ENCODE measurements around the gene NEU4. TPM values are rescaled to one million over a fixed set of nuclear protein-coding genes. Genes with fewer than 3 reads are reported as not detected.
A peak's percentile ranks its signal among the peaks of the same experiment; 100 is the strongest.

Gene NEU4
- total RNA-seq, 1 donor from 2014 or later, result 0.49 TPM

DNA sequence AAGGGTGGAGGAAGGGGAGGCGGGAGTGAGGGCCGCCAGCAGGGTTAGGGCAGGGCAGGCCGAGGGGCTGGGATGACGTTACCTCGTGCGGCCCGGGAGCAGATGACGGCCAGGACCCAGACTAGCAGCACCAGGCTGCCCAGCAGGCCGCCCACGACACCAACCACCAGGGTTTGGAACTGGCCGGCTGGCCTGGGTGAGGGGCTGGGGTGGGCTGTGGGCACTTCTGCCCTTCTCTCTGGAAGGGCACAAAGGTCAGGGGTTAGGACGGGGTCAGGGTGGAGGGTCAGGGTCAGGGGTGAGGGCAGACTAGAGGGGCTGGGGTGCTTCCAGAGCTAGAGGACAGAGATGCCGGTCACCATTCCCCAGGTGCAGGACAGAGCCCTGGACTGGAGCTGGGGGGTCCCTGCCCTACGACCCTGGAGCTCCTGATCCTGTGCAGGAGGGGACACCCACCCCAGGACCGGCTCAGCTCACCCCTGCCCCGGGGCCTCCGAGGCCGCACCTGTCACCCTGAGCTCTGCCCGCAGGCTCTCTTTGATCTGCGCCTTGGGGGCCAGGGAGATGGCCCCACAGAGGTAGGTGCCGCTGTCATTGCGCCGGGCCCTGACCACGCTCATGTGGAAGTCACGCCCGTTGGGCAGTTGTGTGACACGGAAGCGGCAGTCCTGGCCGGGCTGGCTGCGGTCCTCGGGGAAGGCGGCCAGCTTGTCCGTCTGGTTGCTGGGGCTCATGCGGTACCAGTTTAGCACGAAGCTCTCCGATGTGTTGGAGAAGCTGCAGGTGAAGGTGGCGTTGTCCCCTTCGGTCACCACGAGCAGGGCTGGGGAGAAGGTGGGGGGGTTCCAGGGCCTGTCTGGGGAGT lies 43.4 kb downstream of the NEU4 start:
- peak; percentile 41 for DNase-seq (ENCODE audit: low spot score)

DNA sequence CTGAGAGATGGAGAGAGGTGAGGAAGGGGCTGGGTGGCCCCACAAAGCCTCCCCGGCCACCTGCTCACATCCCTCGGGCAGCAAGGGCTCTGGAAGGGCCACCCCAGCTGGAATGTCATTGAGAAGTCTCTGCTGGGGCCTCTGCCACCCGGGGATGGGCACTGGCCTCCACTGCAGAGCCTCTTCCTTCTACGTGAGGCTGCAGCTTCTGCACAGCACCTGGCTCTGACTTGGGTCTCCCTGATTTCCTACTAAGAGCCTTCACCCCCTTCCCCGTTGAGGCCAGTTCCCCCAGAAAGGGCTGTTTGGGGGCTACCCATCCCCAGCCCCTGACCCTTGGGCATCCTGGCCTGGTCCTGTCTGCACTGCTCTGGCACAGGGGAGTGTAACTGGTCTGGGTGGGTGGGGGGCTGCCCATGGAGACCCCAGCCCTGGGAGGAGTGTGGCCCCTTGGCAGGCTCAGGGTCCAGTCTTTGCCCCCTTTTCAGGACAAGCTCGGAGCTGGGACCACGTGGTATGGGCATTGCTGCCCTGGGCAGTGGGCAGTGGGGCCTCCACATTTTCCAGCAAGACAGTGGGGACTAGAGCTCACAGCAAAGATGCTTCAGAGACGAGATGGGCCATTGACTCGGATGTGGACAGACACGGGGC lies 44.1 kb downstream of the NEU4 start:
- no peak for DNase-seq (ENCODE audit: low spot score)

GRCh38 chr2:241853651-241854341 lies 44.8 kb downstream of the NEU4 start:
- DNase-seq (ENCODE audit: low spot score), result no peak

DNA sequence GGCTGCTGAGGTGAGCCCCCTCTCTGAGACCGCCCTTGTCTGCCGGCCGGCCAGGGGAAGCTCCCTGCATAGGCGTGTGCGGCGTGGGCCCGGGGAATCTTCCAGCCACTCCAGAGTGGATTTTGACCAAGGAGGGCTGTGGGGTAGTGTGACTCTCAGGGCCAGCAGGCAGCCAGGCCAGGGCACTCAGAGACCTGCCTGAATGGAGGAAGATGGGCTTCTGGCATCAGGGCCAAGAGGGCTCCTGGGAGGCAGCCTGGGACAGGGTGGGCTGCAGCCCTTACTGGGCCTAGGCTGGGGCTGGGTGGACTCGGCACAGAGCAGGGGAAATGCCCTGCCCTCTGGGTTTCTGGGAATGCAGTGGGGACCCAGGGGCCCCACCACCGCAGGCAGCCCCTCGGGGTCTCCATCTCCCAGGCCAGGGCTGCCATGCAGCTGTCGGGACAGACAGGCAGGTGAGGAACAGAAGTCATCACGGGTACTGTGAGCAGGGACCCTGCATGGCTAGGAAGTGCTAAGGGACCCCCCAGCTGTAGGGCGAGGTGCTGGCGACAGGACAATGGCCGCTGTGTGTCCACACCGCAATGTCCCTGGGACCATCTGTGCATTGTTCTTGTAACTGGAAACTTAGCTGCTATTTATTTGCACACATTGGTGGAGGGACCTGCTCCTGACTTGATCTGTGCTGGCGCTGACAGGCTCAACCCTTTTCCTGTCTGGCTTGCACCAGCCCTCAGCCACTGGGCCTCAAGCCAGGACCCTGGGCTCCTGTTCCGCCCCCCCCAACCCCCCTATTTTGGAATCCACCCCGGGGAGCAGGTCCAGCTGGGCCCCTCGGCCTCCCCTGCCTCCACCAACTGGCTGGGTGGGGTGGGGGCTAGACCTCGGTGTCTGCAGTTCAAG lies 45.6 kb downstream of the NEU4 start:
- DNase-seq (ENCODE audit: low spot score), result no peak

DNA sequence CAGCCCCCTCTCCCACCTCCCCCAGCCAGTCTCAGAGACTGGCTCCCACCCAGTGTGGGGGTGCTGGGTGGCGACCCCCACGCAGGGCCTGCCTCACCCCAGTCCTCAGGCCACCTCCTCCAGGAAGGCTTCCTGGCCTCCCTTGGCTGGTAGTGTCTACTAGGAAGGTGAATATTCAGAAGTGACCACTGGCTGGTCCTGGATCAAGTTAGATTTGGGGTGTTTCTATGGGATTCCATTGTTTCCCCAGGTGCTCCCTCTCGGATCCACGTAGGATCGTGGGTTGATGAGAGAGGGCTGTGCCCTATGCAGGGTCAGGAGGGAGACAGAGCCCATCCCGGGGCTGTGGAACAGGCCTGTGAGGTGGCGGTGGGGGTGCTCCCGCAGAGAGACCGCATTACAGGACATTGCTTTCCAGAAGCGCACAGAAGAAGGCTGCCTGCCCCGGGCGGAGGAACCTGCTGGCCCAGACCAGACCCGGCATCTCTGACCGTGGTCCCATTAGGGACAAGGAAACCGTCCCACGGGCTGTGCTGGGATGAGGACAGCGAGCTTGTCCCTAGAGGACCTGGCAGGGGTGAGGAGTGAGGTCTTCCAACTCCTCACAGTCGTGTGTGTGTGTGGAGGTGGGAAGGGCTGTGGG lies 46.4 kb downstream of the NEU4 start:
- DNase-seq (ENCODE audit: low spot score), result no peak

DNA sequence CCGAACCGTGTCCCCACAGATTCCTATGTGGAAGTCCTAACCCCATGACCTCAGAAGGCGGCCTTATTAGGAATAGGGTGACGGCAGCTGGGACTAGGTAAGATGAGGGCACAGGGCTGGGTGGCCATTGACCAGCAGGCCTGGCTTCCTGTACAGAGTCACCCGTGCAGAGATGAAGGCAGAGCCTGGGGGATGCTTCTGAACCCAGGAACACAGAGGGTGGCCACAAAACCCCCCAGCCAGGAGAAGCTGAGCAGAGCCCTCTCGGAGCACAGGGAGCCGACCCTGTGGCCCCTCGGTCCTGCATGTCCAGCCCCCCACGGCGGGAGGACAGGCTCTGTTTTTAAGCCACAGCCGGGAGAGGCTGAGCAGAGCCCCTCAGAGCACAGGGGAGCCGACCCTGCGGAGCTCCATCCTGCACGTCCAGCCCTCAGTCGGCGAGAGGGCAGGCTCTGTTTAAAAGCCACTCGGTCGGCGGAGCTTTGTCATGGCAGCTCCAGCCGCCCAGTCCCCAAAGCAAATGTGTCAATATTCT lies 47.0 kb downstream of the NEU4 start:
- DNase-seq (ENCODE audit: low spot score), result no peak

GRCh38 chr2:241857041-241857541 lies 48.1 kb downstream of the NEU4 start:
- DNase-seq (ENCODE audit: low spot score), result no peak

- no peak for DNase-seq (ENCODE audit: low spot score)
Measured at GRCh38 chr2:241857572-241858121, 48.7 kb downstream of the NEU4 start.

DNA sequence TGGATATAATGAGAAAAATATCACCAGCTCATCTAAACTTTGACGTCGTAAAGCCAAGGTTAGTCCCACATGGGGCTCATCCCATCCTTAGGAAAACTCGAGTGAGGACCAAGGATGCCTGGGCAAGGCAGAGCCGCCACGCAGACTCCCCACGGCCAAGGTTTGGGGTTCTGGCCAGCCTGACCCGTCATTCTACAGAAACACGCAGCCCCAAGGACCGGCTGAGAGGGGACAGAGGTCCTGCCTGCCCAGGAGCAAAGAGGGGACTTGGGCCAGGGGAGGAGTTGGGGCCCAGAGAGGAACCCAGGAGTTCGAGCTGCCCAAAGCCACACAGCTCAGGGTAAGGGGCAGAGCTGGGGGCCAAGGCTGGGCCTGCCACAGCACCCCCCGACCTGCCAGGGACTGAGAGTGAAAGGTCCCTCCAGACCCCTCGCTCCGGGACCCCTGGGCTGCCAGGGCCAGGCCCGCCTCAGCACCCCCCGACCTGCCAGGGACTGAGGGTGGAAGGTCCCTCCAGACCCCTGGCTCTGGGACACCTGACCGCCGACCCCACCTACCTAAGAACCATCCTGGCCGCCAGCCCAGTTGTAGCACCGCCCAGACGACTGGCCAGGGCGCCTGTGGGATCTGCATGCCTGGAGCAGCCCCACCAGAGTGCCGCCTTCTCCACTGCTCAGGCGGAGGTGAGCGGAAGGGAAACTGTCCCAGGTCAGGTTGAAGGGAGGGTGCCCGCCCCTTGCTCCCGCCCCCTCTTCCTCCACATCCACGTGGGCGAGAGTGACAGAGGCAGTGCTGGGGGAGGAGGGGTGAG lies 49.4 kb downstream of the NEU4 start, which contains the start of gene PDCD1:
Gene PDCD1 (minus strand): TSS at position 689 of the 811 bp plus-strand sequence. CDS start 56 bp downstream, at position 633.
- no peak for DNase-seq (ENCODE audit: low spot score)

GRCh38 chr2:241859017-241859435 lies 50.0 kb downstream of the NEU4 start:
- DNase-seq (ENCODE audit: low spot score), result no peak

GRCh38 chr2:241859436-241860183 lies 50.6 kb downstream of the NEU4 start:
- DNase-seq (ENCODE audit: low spot score), result no peak

GRCh38 chr2:241860184-241861078 lies 51.4 kb downstream of the NEU4 start:
- no peak for DNase-seq (ENCODE audit: low spot score)

GRCh38 chr2:241861264-241861663 lies 52.3 kb downstream of the NEU4 start:
- DNase-seq (ENCODE audit: low spot score), result no peak

- no peak for DNase-seq (ENCODE audit: low spot score)
Measured at GRCh38 chr2:241862093-241862492, 53.1 kb downstream of the NEU4 start.

DNA sequence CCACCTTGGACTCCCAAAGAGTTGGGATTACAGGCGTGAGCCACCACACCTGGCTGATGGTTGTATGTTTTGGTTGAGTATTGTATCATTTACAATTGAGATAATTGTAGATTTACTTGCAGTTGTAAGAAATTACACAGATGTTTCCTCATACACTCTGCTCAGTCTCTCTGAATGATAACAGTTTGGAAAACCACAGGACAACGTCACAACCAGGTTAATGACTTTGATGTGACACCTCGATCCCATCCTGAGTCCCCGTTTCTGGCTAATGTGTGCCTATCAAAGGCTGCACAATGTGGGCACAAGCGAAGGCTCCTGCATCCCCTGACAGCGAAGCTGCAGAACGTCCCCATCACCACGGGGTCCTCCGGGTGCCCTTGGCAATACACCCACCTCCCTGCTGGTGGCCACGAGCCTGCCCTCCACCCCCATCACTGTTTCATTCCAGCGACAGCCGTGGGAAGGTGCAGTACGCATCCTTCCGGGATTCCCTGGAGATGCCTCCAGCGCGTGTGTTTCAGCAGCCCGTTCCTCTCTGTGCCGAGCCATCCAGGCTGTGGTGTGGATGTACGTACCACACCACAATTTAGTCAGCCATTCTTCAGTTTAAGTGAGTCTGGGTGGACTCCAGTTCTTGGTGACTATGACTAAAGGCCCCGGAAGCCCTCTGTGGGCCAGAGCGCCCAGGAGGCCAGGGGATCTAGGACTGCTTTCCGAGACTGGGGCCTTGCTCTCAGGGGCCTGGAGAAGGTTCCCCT lies 54.0 kb downstream of the NEU4 start:
- DNase-seq (ENCODE audit: low spot score), result no peak

DNA sequence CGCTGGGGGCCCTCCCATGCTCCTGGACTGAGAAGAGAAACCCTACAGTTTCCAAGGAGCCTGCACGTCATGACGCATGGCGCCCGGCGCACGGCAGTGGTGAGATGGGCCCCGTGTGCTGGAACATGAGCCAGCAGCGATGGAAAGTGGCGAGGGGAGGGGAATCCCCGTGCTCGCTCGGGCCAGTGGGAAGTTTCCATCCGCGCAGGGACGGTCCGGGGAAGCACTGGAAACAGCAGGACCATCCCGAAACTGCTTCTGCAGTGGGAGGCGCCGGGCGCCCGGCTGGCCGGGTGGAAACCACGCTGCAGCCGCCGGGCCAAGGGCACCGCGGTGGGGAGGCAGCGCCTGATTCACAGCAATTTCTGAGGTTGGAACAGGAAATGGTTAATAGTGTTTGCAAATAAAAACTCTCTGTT lies 54.6 kb downstream of the NEU4 start:
- no peak for DNase-seq (ENCODE audit: low spot score)
